GM21717 (cell line): Measurements from ENCODE around the gene MLH3.

Source experiments
- ATAC-seq: cut with Tn5 transposase; IDR thresholded peaks from one replicate; pipeline ENCODE4 v1.9.1; 2021; ENCODE audit warnings: mild to moderate bottlenecking, moderate library complexity; ENCODE audit not compliant: unreplicated experiment

MLH3 gene

GRCh38 chr14:74974364-74975058 is 76.8 kb downstream of the MLH3 start:
- no peak for ATAC-seq

GRCh38 chr14:74973905-74974363 is 77.3 kb downstream of the MLH3 start:
- no peak for ATAC-seq

DNA sequence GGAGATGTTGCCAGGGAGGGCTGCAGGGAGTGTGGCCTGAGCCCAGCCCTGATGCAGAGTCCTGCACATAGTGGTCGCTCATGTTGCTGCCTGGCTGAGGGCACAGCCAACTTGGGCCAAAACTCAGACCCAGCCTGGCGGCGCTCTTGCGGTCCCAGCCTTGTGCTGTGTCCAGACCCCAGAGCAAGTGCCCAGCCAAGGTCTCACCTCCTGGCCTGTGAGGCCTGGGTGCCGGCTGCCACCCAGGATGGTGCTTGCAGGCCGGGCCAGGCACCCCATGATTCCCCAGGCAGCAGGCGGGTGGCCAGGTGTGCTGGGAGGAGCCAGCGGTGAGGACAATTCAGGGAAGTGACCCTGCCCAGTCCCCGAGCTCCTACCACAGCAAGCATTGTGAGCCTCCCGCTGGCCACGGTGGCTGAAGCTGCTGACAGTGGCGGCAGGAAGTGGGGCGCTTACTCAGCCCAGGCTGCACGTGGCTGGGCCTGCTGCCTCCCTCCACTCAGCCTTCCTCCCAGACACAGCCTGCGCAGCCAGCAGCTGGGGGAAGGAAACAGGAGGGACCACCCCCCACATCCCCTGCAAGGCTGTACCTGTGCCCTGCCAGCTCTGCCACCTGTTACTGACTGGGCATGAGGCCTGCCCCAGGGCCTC is 78.1 kb downstream of the MLH3 start:
- no peak for ATAC-seq

- ATAC-seq: no peak
Measured at GRCh38 chr14:74968811-74969210, 82.5 kb downstream of the MLH3 start.

DNA sequence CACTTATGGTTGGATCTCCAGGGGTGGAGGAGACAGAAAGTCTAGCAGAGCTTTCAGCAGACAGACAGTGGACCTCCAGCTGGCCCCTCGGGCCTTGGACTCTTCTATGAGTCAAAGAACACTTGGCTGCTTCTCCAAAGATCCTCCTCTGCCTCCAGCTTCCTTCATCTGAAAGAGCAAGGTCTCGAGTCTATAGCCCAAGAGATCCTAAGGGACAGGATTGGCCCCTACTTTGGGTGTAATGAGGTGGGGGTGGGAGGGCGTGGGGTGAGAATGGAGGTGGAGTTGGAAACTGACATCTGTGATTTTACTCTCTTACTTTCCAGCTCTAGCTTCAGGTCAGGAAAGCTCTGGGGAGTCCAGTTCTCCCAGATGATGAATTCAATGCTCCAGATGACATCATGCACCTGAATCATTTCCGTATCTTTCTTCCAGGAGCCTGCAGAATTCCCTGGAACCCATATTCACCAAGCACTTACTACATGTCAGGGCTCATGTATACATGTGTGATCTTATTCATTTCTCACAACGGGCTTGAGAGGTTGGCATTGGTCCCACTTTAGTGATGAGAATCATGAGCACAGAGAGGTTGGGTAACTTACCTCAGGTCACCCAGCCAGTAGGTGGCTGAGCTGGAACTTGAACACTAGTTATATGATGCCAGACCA is 85.6 kb downstream of the MLH3 start:
- ATAC-seq: no peak

- ATAC-seq: no peak
Measured at GRCh38 chr14:74964787-74965485, 86.3 kb downstream of the MLH3 start.
